Hepatocyte (in vitro differentiated cells): ENCODE measurements around the gene TRIM9. TPM values are rescaled to one million over a fixed set of nuclear protein-coding genes. Genes with fewer than 3 reads are reported as not detected.

Source experiments
- DNase-seq: peaks from one replicate; pipeline ENCODE4 v3.0.0-alpha.2; 2016; ENCODE audit warnings: low spot score
- H2AFZ ChIP-seq: fragments of 200-600 bp; sonication (generic); 2 replicates; pipeline ENCODE4 v1.6.0; 2016; ENCODE audit warnings: antibody characterized with exemption, mild to moderate bottlenecking
- H3K27ac ChIP-seq: fragments of 200-600 bp; sonication (generic); 2 replicates; pipeline ENCODE4 v1.5.1; 2016; ENCODE audit warnings: mild to moderate bottlenecking
- H3K27me3 ChIP-seq: fragments of 200-600 bp; sonication (generic); 2 replicates; pipeline ENCODE4 v1.6.1; 2016
- H3K36me3 ChIP-seq: fragments of 200-600 bp; sonication (generic); replicated peaks from 2 replicates; pipeline ENCODE4 v1.5.1; 2016; ENCODE audit warnings: low read depth; ENCODE audit not compliant: insufficient read depth
- H3K4me1 ChIP-seq: fragments of 200-600 bp; sonication (generic); 2 replicates; pipeline ENCODE4 v1.5.1; 2016; ENCODE audit warnings: mild to moderate bottlenecking, moderate library complexity; ENCODE audit not compliant: insufficient read depth
- H3K4me2 ChIP-seq: fragments of 200-600 bp; sonication (generic); 2 replicates; pipeline ENCODE4 v1.6.0; 2016
- H3K4me3 ChIP-seq: fragments of 200-600 bp; sonication (generic); 2 replicates; pipeline ENCODE4 v1.5.1; 2016; ENCODE audit warnings: mild to moderate bottlenecking
- H3K79me2 ChIP-seq: fragments of 200-600 bp; sonication (generic); 2 replicates; pipeline ENCODE4 v1.6.0; 2017; ENCODE audit warnings: mild to moderate bottlenecking
- H3K9me2 ChIP-seq: fragments of 200-600 bp; sonication (generic); replicated peaks from 2 replicates; pipeline ENCODE4 v1.6.0; 2017; ENCODE audit warnings: mild to moderate bottlenecking; ENCODE audit not compliant: insufficient read depth
- H3K9me3 ChIP-seq: fragments of 200-600 bp; sonication (generic); 2 replicates; pipeline ENCODE4 v1.5.1; 2016; ENCODE audit warnings: low read depth, mild to moderate bottlenecking
- H4K20me1 ChIP-seq: fragments of 200-600 bp; sonication (generic); 2 replicates; pipeline ENCODE4 v1.6.0; 2016; ENCODE audit warnings: mild to moderate bottlenecking; ENCODE audit not compliant: insufficient read depth, poor library complexity, severe bottlenecking
- EZH2 ChIP-seq: fragments of 200-600 bp; sonication (generic); IDR thresholded peaks from 2 replicates; pipeline ENCODE4 v1.6.1; 2016; ENCODE audit warnings: antibody characterized with exemption, mild to moderate bottlenecking, borderline replicate concordance
- EZH2phosphoT487 ChIP-seq: fragments of 200-600 bp; sonication (generic); IDR thresholded peaks from one replicate; pipeline ENCODE4 v1.6.1; 2018; ENCODE audit warnings: antibody characterized with exemption, mild to moderate bottlenecking, low read depth, moderate library complexity; ENCODE audit not compliant: unreplicated experiment, severe bottlenecking
- WGBS: methylation state at CpG from one replicate; pipeline ENCODE4 v1.1.6; 2016; ENCODE audit warnings: low lambda C conversion rate; ENCODE audit errors: missing lambda C conversion rate; 5-methylcytosine and 5-hydroxymethylcytosine counted together
- polyA plus RNA-seq: library from polyadenylated mRNA; unstranded; fragments of >200 nt; fragmentation: Nextera tagmentation; extraction: Ambion mirVana; gene quantifications from 2 replicates; pipeline ENCODE4 v1.2.1, GENCODE V29; 2016
- total RNA-seq: library from RNA; depleted of rRNA; stranded (reverse); fragments of >200 nt; gene quantifications from 2 replicates; pipeline ENCODE4 v1.2.3, GENCODE V29; 2014
- TF ChIP-seq, protein P1 (sequence below): fragments of 200-600 bp; sonication (generic); IDR thresholded peaks from 2 replicates; pipeline ENCODE4 v1.5.1; 2016; ENCODE audit warnings: antibody characterized with exemption, mild to moderate bottlenecking; ENCODE audit not compliant: poor library complexity

Gene TRIM9
- total and polyA plus RNA-seq, 2 experiments from 2014 or later = 0.10 to 0.94 TPM

DNA sequence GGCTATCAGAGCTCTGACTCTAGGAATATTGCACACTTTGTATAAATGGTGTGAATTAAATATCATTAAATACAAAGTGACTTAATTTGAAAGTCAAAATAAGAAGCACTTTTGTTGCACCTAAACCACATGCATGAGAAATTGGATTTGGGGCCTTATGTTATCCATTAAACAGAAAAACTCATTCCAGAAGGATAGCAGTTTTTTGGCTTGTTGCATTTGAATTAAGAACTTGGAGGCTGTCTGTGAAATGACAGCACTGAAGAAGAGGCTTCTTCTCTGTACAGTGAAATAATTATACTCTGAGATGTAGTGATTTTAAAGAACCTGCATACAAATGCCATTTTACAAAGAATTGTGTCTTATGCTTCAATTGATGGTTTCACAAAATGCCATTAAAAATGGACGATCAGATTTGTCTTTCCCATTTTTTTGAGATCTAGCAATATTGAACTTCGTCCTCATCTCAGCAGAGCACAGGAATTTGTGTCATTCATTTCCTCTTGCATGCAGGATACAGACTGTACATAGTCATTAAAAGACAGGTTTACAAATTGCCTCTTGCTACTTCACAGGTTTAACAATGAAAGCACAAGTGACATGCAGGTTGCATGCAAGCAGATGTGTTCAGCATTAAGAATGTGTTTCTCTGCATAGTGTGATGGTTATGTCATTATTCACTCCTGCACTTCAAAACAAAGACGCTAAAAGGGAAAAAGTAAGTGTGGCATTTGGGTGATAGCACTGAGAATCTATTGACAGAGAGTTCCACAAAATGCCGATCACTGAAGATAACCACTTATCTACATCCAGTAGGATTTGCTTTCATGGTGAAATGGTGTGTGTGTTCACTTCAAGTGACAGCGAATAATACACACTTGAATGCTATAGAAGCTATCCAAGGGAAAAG lies 114.7 kb downstream of the TRIM9 start:
- no peaks in the 10 kb centered on the region for H3K9me2 ChIP-seq
- WGBS = 62% methylated on average over 5 of the region's 5 CpGs
- no peaks in the 10 kb centered on the region for H4K20me1 ChIP-seq
- TF ChIP-seq, protein P1, sequence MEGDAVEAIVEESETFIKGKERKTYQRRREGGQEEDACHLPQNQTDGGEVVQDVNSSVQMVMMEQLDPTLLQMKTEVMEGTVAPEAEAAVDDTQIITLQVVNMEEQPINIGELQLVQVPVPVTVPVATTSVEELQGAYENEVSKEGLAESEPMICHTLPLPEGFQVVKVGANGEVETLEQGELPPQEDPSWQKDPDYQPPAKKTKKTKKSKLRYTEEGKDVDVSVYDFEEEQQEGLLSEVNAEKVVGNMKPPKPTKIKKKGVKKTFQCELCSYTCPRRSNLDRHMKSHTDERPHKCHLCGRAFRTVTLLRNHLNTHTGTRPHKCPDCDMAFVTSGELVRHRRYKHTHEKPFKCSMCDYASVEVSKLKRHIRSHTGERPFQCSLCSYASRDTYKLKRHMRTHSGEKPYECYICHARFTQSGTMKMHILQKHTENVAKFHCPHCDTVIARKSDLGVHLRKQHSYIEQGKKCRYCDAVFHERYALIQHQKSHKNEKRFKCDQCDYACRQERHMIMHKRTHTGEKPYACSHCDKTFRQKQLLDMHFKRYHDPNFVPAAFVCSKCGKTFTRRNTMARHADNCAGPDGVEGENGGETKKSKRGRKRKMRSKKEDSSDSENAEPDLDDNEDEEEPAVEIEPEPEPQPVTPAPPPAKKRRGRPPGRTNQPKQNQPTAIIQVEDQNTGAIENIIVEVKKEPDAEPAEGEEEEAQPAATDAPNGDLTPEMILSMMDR = no peak
- no peak overlapping the region for H2AFZ ChIP-seq
- no peak overlapping the region for H3K4me3 ChIP-seq
- peaks cover 3% of the 10 kb centered on the region for H3K27me3 ChIP-seq
- no peaks in the 10 kb centered on the region for H3K9me3 ChIP-seq
- H3K4me1 ChIP-seq = no peaks in the 10 kb centered on the region
- H3K79me2 ChIP-seq = no peaks in the 10 kb centered on the region
- no peak overlapping the region for H3K4me2 ChIP-seq
- DNase-seq = no peak
- no peaks in the 10 kb centered on the region for H3K36me3 ChIP-seq
- H3K27ac ChIP-seq = no peak overlapping the region

DNA sequence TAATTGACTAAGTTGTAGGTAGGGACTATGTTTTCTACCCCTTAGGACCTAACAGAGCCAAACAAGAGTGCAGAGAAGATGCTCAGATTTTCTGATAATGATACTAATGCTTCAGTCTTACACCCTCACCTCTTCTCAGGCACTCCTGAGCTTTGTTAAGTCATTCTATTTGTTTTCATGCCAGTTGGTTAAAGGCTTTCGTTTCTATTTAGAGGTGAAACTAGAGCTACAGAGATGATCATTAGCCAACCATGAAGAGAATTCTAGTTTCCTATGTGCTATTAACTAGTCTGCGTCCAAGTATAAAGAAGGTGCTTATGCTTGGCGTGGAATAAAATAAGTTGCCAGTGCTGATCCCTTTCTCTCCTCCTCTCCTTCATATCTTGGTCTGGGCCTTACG lies 116.0 kb downstream of the TRIM9 start:
- DNase-seq = no peak
- no peaks in the 10 kb centered on the region for H3K79me2 ChIP-seq
- TF ChIP-seq EZH2phosphoT487 = no peak
- TF ChIP-seq, protein P1 = no peak
- TF ChIP-seq EZH2 = no peak
- no peaks in the 10 kb centered on the region for H3K9me2 ChIP-seq
- H3K27ac ChIP-seq = no peak overlapping the region
- H3K4me1 ChIP-seq = no peaks in the 10 kb centered on the region
- no peak overlapping the region for H2AFZ ChIP-seq
- H3K9me3 ChIP-seq = no peaks in the 10 kb centered on the region
- no peaks in the 10 kb centered on the region for H3K36me3 ChIP-seq
- no peak overlapping the region for H3K4me2 ChIP-seq
- no peaks in the 10 kb centered on the region for H4K20me1 ChIP-seq
- H3K4me3 ChIP-seq = no peak overlapping the region
- H3K27me3 ChIP-seq = peaks cover 3% of the 10 kb centered on the region
- WGBS = 94% methylated on average over 4 of the region's 4 CpGs

DNA sequence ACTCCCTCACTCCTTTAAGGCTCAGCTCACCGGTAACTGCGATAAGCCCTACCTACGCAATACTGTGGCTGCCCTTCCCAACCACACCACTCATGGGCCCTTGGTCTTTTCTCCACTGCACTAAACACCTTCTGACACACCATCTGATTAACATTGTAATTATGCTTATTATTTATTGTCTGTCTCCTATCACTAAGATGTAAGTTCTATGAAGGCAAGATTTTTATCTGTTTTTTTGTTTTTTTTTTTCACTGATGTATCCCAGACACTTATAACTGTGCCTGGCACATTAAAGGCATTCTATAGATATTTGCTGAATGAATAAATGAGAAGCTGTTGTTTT lies 116.4 kb downstream of the TRIM9 start:
- no peaks in the 10 kb centered on the region for H3K9me2 ChIP-seq
- no peaks in the 10 kb centered on the region for H4K20me1 ChIP-seq
- no peaks in the 10 kb centered on the region for H3K79me2 ChIP-seq

More for the DNA sequence above, 116.4 kb downstream of the TRIM9 start:
- Histone ChIP-seq H3K27me3 (peaks cover 3% of the 10 kb centered on the region), H3K9me3 (no peaks in the 10 kb centered on the region), H3K4me1 (no peaks in the 10 kb centered on the region), H3K27ac (no peak overlapping the region), H3K36me3 (no peaks in the 10 kb centered on the region), H2AFZ (no peak overlapping the region), H3K4me3 (no peak overlapping the region), H3K4me2 (no peak overlapping the region)
- no peak for DNase-seq
- WGBS = 95% methylated on average over 3 of the region's 3 CpGs
- TF ChIP-seq EZH2 = no peak
- TF ChIP-seq EZH2phosphoT487 = no peak
- TF ChIP-seq, protein P1 = no peak
